ENCODE data around the gene CENATAC.
"Not testable (repeated sequence)": the region's sequence is repeated elsewhere in the genome, so short reads cannot be mapped to it uniquely, and the experiment has no call there.

Gene CENATAC

DNA sequence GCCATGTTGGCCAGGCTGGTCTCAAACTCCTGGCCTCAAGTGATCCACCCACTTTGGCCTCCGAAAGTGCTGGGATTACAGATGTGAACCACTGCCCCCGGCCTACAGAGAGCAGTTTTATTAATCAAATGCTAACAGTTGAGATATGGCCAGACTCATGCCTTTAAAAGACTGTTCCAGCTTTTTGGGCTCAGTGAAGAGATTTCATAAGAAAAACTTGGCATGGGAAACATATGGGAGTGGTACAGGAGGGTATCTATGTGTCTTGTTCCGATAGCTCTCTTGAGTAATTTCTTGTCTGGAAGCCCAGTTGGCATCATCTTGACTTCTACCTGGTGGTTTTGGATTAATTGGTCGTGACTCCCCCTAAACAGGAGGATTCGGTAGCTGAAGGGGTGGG is 40.9 kb downstream of the CENATAC start:
- TF ChIP-seq ZFP3 (CRISPR knock-in tag; IDR thresholded peaks at IDR 0.05) (no peak), ZNF8 (CRISPR knock-in tag; IDR thresholded peaks at IDR 0.05) (no peak), GLIS3 (CRISPR knock-in tag; IDR thresholded peaks at IDR 0.05) (no peak)
- no peak for ATAC-seq

DNA sequence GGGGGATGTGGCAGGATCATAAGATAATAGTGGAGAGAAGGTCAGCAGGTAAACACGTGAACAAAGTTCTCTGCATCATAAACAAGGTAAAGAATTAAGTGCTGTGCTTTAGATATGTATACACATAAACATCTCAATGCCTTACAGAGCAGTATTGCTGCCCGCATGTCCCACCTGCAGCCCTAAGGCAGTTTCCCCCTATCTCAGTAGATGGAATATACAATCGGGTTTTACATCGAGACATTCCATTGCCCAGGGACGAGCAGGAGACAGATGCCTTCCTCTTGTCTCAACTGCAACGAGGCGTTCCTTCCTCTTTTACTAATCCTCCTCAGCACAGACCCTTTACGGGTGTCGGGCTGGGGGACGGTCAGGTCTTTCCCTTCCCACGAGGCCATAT is 41.5 kb downstream of the CENATAC start:
- ATAC-seq: not testable (repeated sequence)

DNA sequence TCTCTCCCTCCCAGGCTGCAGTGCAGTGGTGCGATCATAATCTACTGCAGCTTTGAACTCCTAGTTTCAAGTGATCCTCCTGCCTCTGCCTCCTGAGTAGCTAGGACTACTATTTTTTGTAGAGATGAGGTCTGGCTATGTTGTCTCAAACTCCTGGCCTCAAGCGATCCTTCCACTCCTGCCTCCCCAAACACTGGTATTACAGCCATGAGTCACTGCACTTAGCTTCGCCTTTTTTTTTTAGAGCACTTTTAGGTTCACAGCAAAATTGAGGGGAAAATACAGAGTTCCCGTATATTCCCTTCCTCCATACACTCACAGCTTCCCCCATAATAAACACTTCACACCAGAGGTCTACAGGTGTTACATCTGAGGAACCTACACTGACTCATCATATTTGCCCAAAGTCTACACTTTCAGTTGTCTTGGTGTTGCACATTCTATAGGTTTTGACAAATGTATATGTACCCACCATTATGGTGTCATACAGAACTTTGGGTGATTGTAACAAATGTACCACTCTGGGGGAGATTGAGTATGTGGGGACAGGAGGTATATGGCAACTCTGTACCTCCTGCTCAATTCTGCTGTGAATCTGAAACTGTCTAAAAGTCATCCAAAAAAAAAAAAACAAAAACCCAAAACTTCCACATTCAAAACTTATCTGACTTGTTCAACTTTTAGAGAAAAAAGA is 44.0 kb downstream of the CENATAC start:
- ATAC-seq: no peak; the same call in 2 of the 3 replicates
- TF ChIP-seq BACH2 (CRISPR knock-in tag; IDR thresholded peaks at IDR 0.05; ENCODE audit: borderline replicate concordance): no peak
- TF ChIP-seq CSRNP3 (CRISPR knock-in tag; IDR thresholded peaks at IDR 0.05): no peak
- no peak for TF ChIP-seq RARB (CRISPR knock-in tag; IDR thresholded peaks at IDR 0.05)
- no peak for TF ChIP-seq ESRRG (CRISPR knock-in tag; IDR thresholded peaks at IDR 0.05)
- no peak for TF ChIP-seq POU6F1 (CRISPR knock-in tag; IDR thresholded peaks at IDR 0.05; ENCODE audit: borderline replicate concordance, low read depth)
- TF ChIP-seq TOX (CRISPR knock-in tag; IDR thresholded peaks at IDR 0.05; ENCODE audit: borderline replicate concordance): no peak
- TF ChIP-seq SNAI2 (CRISPR knock-in tag; IDR thresholded peaks at IDR 0.05): no peak
- TF ChIP-seq ZFP3 (CRISPR knock-in tag; IDR thresholded peaks at IDR 0.05): no peak
- TF ChIP-seq, protein P1, sequence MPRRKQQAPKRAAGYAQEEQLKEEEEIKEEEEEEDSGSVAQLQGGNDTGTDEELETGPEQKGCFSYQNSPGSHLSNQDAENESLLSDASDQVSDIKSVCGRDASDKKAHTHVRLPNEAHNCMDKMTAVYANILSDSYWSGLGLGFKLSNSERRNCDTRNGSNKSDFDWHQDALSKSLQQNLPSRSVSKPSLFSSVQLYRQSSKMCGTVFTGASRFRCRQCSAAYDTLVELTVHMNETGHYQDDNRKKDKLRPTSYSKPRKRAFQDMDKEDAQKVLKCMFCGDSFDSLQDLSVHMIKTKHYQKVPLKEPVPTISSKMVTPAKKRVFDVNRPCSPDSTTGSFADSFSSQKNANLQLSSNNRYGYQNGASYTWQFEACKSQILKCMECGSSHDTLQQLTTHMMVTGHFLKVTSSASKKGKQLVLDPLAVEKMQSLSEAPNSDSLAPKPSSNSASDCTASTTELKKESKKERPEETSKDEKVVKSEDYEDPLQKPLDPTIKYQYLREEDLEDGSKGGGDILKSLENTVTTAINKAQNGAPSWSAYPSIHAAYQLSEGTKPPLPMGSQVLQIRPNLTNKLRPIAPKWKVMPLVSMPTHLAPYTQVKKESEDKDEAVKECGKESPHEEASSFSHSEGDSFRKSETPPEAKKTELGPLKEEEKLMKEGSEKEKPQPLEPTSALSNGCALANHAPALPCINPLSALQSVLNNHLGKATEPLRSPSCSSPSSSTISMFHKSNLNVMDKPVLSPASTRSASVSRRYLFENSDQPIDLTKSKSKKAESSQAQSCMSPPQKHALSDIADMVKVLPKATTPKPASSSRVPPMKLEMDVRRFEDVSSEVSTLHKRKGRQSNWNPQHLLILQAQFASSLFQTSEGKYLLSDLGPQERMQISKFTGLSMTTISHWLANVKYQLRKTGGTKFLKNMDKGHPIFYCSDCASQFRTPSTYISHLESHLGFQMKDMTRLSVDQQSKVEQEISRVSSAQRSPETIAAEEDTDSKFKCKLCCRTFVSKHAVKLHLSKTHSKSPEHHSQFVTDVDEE (CRISPR knock-in tag; IDR thresholded peaks at IDR 0.05): no peak
- TF ChIP-seq TCF4 (CRISPR knock-in tag; IDR thresholded peaks at IDR 0.05; ENCODE audit: borderline replicate concordance): no peak
- TF ChIP-seq, protein P2, sequence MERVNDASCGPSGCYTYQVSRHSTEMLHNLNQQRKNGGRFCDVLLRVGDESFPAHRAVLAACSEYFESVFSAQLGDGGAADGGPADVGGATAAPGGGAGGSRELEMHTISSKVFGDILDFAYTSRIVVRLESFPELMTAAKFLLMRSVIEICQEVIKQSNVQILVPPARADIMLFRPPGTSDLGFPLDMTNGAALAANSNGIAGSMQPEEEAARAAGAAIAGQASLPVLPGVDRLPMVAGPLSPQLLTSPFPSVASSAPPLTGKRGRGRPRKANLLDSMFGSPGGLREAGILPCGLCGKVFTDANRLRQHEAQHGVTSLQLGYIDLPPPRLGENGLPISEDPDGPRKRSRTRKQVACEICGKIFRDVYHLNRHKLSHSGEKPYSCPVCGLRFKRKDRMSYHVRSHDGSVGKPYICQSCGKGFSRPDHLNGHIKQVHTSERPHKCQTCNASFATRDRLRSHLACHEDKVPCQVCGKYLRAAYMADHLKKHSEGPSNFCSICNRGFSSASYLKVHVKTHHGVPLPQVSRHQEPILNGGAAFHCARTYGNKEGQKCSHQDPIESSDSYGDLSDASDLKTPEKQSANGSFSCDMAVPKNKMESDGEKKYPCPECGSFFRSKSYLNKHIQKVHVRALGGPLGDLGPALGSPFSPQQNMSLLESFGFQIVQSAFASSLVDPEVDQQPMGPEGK (CRISPR knock-in tag; IDR thresholded peaks at IDR 0.05; ENCODE audit: borderline replicate concordance): no peak
- no peak for TF ChIP-seq ZNF8 (CRISPR knock-in tag; IDR thresholded peaks at IDR 0.05)
- no peak for TF ChIP-seq ZNF565 (CRISPR knock-in tag; conservative IDR thresholded peaks at IDR 0.05; ENCODE audit: low read depth)
- TF ChIP-seq ZFP30 (CRISPR knock-in tag; IDR thresholded peaks at IDR 0.05): no peak
- no peak for TF ChIP-seq GLIS3 (CRISPR knock-in tag; IDR thresholded peaks at IDR 0.05)
- no peak for TF ChIP-seq ARNTL (CRISPR knock-in tag; IDR thresholded peaks at IDR 0.05; ENCODE audit: borderline replicate concordance, low read depth)
- no peak for TF ChIP-seq PPARA (CRISPR knock-in tag; IDR thresholded peaks at IDR 0.05; ENCODE audit: borderline replicate concordance)
- TF ChIP-seq OSR1 (CRISPR knock-in tag; IDR thresholded peaks at IDR 0.05): no peak
- no peak for TF ChIP-seq ZNF70 (CRISPR knock-in tag; IDR thresholded peaks at IDR 0.05)

DNA sequence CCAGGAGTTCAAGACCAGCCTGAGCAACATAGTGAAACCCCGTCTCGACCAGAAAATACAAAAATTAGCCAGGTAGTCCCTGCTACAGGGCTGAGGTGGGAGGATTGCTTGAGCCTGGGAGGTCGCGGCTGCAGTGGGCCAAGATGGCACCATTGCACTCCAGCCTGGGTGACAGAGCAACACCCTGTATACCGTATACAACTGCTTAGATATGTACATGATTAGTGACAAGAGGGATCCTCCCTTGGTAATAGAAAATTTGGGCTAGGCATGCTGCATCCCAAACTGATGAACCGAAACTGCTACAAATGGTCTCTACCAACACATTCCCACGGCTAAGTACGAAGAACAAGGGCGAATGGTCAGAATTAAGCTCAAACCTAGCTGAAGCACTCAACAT is 45.0 kb downstream of the CENATAC start:
- no peak for ATAC-seq
- TF ChIP-seq OSR1 (CRISPR knock-in tag; IDR thresholded peaks at IDR 0.05): no peak
- TF ChIP-seq RARB (CRISPR knock-in tag; IDR thresholded peaks at IDR 0.05): no peak
- no peak for TF ChIP-seq CREB5 (CRISPR knock-in tag; IDR thresholded peaks at IDR 0.05; ENCODE audit: low read depth)
- no peak for TF ChIP-seq GLIS3 (CRISPR knock-in tag; IDR thresholded peaks at IDR 0.05)

All from SK-N-SH treated with all-trans-retinoic acid at 6 μM for 48 hours (cell line).